ENCODE data around the gene ADARB2.

DNA sequence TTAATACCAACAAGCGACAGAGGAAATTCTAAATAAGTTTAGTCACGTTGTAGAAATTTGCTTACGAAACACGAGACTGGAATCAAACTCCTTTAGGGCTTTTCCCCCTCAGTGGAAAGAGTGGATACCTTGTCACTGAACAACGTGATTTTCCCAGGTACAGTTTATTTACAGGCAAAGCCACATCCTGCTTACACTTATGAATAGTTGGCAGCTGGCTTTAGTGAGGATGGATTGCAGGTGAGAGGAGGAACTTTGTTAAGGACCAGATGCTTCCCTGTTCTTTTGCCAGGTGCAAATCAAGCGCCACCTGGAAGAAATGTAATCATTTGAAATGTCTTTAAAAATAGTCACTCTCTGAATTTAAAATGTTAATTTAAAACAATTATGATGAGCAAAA, 282.4 kb downstream of the ADARB2 start:
- TF ChIP-seq, protein P1, sequence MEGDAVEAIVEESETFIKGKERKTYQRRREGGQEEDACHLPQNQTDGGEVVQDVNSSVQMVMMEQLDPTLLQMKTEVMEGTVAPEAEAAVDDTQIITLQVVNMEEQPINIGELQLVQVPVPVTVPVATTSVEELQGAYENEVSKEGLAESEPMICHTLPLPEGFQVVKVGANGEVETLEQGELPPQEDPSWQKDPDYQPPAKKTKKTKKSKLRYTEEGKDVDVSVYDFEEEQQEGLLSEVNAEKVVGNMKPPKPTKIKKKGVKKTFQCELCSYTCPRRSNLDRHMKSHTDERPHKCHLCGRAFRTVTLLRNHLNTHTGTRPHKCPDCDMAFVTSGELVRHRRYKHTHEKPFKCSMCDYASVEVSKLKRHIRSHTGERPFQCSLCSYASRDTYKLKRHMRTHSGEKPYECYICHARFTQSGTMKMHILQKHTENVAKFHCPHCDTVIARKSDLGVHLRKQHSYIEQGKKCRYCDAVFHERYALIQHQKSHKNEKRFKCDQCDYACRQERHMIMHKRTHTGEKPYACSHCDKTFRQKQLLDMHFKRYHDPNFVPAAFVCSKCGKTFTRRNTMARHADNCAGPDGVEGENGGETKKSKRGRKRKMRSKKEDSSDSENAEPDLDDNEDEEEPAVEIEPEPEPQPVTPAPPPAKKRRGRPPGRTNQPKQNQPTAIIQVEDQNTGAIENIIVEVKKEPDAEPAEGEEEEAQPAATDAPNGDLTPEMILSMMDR (IDR thresholded peaks at IDR 0.05) = no peak
- TF ChIP-seq POLR2A (IDR thresholded peaks at IDR 0.05) = no peak

Measured in testis (tissue), 2 donors.